HepG2 (cell line): ENCODE data around the gene TIFAB. TPM values are rescaled to one million over a fixed set of nuclear protein-coding genes. Genes with fewer than 3 reads are reported as not detected.

ENCODE experiments used
- ATF1 ChIP-seq: IDR thresholded peaks from 2 replicates; pipeline ENCODE4 v1.6.1; 2016; ENCODE audit warnings: mild to moderate bottlenecking, control low read depth
- BCL3 ChIP-seq: sonication (generic); formaldehyde crosslinking; IDR thresholded peaks from 2 replicates; pipeline ENCODE4 v1.5.1; 2020; ENCODE audit warnings: mild to moderate bottlenecking, missing genetic modification reagents, moderate library complexity
- GATA4 ChIP-seq: sonication (generic); IDR thresholded peaks from 2 replicates; pipeline ENCODE4 v1.6.1; 2016; ENCODE audit warnings: antibody characterized with exemption, low read depth, borderline replicate concordance
- HINFP ChIP-seq: sonication (generic); formaldehyde crosslinking; IDR thresholded peaks from 2 replicates; pipeline ENCODE4 v1.4.0; 2020; ENCODE audit warnings: low read depth, mild to moderate bottlenecking, missing genetic modification reagents
- IRF1 ChIP-seq: sonication (generic); formaldehyde crosslinking; IDR thresholded peaks from 2 replicates; pipeline ENCODE4 v1.4.0; 2020; ENCODE audit warnings: low read depth, mild to moderate bottlenecking, missing genetic modification reagents
- KMT2B ChIP-seq: IDR thresholded peaks from 2 replicates; pipeline ENCODE4 v1.6.1; 2016; ENCODE audit warnings: missing genetic modification reagents, missing compliant biosample characterization
- MAFF ChIP-seq: IDR thresholded peaks from 2 replicates; pipeline ENCODE4 v1.6.1; 2011; ENCODE audit warnings: low read depth, low read length, improper control_type of control experiment
- MTA3 ChIP-seq: sonication (generic); formaldehyde crosslinking; IDR thresholded peaks from 2 replicates; pipeline ENCODE4 v1.4.0; 2020; ENCODE audit warnings: missing genetic modification reagents
- MXD3 ChIP-seq: IDR thresholded peaks from 2 replicates; pipeline ENCODE4 v1.6.1; 2016; ENCODE audit warnings: mild to moderate bottlenecking, missing biosample characterization, missing genetic modification reagents
- PHF5A ChIP-seq: IDR thresholded peaks from one replicate; pipeline ENCODE4 v1.6.1; 2018; ENCODE audit warnings: low read depth, missing genetic modification reagents; ENCODE audit not compliant: unreplicated experiment
- SIN3A ChIP-seq: IDR thresholded peaks from 2 replicates; pipeline ENCODE4 v1.6.1; 2011; ENCODE audit warnings: low read depth, mild to moderate bottlenecking, control low read depth, low read length, borderline replicate concordance
- SMYD3 ChIP-seq: sonication (generic); formaldehyde crosslinking; IDR thresholded peaks from 2 replicates; pipeline ENCODE4 v1.8.1; 2023; ENCODE audit warnings: mild to moderate bottlenecking, missing genetic modification reagents
- ZBED4 ChIP-seq: sonication (generic); formaldehyde crosslinking; IDR thresholded peaks from 2 replicates; pipeline ENCODE4 v1.4.0; 2020; ENCODE audit warnings: missing genetic modification reagents, borderline replicate concordance
- ZFP41 ChIP-seq: sonication (generic); formaldehyde crosslinking; IDR thresholded peaks from 2 replicates; pipeline ENCODE4 v1.4.0; 2020; ENCODE audit warnings: mild to moderate bottlenecking, missing genetic modification reagents, borderline replicate concordance
- ZNF230 ChIP-seq: sonication (generic); formaldehyde crosslinking; IDR thresholded peaks from 2 replicates; pipeline ENCODE4 v1.4.0; 2020; ENCODE audit warnings: mild to moderate bottlenecking, missing genetic modification reagents
- ZNF235 ChIP-seq: sonication (generic); formaldehyde crosslinking; IDR thresholded peaks from 2 replicates; pipeline ENCODE4 v1.8.1; 2023; ENCODE audit warnings: mild to moderate bottlenecking, missing genetic modification reagents, borderline replicate concordance
- ZNF275 ChIP-seq: sonication (generic); formaldehyde crosslinking; IDR thresholded peaks from 2 replicates; pipeline ENCODE4 v1.8.0; 2022; ENCODE audit warnings: missing genetic modification reagents, mild to moderate bottlenecking, inconsistent platforms, borderline replicate concordance
- ZNF33A ChIP-seq: sonication (generic); formaldehyde crosslinking; IDR thresholded peaks from 2 replicates; pipeline ENCODE4 v1.5.1; 2020; ENCODE audit warnings: missing genetic modification reagents, mild to moderate bottlenecking, moderate library complexity, borderline replicate concordance
- ZNF414 ChIP-seq: sonication (generic); formaldehyde crosslinking; IDR thresholded peaks from 2 replicates; pipeline ENCODE4 v1.5.0; 2020; ENCODE audit warnings: missing genetic modification reagents
- ZNF432 ChIP-seq: sonication (generic); formaldehyde crosslinking; IDR thresholded peaks from 2 replicates; pipeline ENCODE4 v1.5.0; 2020; ENCODE audit warnings: missing genetic modification reagents, mild to moderate bottlenecking, borderline replicate concordance
- polyA plus RNA-seq, 8 experiments: library from polyadenylated mRNA; depleted of rRNA in 3 of 8; stranded (reverse) in 7 of 8; unstranded in 1 of 8; fragments of >200 nt; fragmentation: Illumina TruSeq in 4 of 8; extraction: Trizol in 4 of 8; gene quantifications; 2 replicates each; pipeline versions ENCODE4 v1.2.1 to v1.2.3, GENCODE V29; 2011 to 2016; ENCODE audit warnings: low read depth in 4 of 8, missing spikeins in 1 of 8, mixed read lengths in 1 of 8; ENCODE audit not compliant: insufficient read depth in 1 of 8
- total RNA-seq, 5 experiments: library from RNA; depleted of rRNA; stranded (reverse); fragments of >200 nt; fragmentation: Illumina TruSeq; extraction: Trizol; gene quantifications; 2 replicates each; pipeline ENCODE4 v1.2.3, GENCODE V29; 2016; ENCODE audit warnings: low read depth in 1 of 5

Gene TIFAB
- total and polyA plus RNA-seq, 2 of the 13 experiments (the other 11 are each of a cell fraction or from before 2014, with no cell fraction given): not detected

- TF ChIP-seq BCL3 (CRISPR knock-in tag) (no peak), ZNF414 (CRISPR knock-in tag) (0 out of 2 replicates have a peak, but pooled peaks have one; percentile 52), ZNF235 (no peak), MXD3 (CRISPR knock-in tag) (no peak), ZBED4 (CRISPR knock-in tag) (peak; percentile 96), KMT2B (CRISPR knock-in tag) (no peak), HINFP (CRISPR knock-in tag) (0 out of 2 replicates have a peak, but pooled peaks have one; percentile 50), MTA3 (CRISPR knock-in tag) (no peak), SIN3A (no peak), IRF1 (CRISPR knock-in tag) (no peak), ZNF33A (CRISPR knock-in tag) (no peak), PHF5A (CRISPR knock-in tag) (no peak), ZNF275 (CRISPR knock-in tag) (no peak), ZNF230 (CRISPR knock-in tag) (0 out of 2 replicates have a peak, but pooled peaks have one; percentile 23), ZNF432 (CRISPR knock-in tag) (no peak), MAFF (no peak), ZFP41 (CRISPR knock-in tag) (no peak), SMYD3 (no peak), GATA4 (no peak), ATF1 (CRISPR knock-in tag) (no peak)
Observed at GRCh38 chr5:135482381-135482933, 30.3 kb upstream of the TIFAB start (continued).
